ENCODE data around the gene CD84.
"Not testable (repeated sequence)": the region's sequence is repeated elsewhere in the genome, so short reads cannot be mapped to it uniquely, and the experiment has no call there.

Gene CD84

GRCh38 chr1:160540859-160541233 is 38.5 kb downstream of the CD84 start:
- DNase-seq, result no peak

DNA sequence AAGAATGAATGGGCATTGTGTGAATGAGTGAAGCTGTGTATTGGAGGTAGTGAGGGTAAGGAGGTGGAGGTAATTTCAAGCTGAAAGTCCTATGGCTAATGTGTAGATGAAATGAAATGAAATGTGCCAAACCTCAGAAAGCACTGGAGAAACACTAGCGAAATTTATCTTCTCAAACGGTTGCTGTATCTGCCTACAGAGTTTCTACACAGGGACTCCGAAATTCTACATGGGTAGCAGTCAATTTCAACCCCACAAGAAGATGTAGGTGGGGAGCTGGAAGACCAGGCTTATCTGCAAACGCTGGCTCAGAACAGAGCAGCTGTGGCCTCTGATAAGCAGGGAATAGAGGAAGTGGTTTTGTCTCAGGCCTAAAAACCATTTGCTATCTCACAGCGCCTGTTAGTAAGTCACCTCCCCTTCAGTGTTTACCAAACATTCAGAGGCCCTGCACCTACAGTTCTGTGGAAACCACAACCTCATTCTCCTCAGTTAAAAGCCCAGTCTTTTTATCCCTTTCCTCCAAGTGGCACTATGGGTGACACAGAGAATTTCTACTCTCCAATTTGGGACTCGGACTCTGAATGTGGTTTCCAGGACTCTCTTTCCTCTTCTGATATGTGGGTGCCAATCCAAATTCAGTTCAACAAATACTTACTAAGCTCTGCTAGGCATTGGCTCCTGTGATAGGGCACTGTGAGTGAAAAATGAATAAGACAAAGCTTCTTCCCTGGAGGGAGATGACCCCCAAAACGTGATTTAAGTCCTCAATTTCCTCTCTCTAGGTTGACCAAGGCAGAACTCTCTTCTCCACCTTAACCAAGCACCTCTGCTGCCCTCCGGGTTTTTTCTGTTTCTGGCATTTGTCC is 39.1 kb downstream of the CD84 start:
- DNase-seq, result no peak

DNA sequence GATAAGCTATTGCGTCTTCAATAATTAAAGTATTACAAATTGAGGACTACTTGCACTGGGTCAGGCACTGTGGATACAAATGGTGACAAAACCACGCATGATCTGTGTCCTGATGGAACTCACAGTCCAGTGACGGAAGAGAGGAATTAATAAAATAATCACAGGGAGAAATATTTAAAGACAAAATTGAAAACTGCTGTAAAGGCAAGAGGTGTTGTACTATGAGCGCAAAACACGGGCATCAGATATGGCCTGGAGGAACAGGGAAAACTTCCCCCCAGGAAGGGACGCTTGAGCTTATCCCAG is 39.7 kb downstream of the CD84 start:
- DNase-seq, result no peak

- DNase-seq, result no peak
Measured at GRCh38 chr1:160538985-160539651, 40.2 kb downstream of the CD84 start.

DNA sequence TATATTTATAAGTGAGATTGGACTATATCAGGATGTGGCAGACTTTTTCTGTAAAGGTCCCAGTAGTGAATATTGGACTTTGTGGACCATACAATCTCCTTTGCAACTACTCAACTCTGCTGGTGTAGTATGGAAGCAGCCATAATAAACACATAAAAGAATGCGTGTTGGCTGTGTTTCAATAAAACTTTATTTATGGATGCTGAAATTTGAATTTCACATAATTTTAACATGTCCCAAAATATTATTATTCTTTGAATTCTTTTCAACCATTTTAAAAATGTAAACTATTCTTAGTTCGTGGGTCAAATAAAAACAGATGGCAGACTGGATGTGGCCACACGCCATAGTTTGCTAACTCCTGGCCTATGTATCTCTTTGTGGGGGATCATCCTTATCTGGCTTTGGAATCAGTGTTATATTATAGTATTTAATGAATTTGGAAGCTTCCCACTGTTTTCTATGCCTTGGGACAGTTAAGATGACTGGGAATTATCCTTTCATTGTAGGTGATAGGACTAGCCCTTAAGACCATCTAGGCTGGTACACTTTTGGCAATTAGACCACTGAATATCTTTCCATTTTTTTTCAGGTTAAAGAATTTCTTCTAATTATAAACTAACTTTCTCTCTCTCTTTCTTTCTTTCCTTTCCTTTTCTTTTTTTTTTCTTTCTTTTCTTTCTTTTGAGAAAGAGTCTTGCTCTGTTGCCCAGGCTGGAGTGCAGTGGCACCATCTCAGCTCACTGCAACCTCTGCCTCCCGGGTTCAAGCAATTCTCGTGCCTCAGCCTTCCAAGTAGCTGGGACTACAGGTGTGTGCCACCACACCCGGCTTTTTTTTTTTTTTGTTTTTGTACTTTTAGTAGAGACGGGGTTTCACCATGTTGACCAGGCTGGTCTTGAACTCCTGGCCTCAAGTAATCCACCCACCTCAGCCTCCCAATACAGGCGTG is 41.3 kb downstream of the CD84 start:
- peak; percentile 15 for DNase-seq

DNA sequence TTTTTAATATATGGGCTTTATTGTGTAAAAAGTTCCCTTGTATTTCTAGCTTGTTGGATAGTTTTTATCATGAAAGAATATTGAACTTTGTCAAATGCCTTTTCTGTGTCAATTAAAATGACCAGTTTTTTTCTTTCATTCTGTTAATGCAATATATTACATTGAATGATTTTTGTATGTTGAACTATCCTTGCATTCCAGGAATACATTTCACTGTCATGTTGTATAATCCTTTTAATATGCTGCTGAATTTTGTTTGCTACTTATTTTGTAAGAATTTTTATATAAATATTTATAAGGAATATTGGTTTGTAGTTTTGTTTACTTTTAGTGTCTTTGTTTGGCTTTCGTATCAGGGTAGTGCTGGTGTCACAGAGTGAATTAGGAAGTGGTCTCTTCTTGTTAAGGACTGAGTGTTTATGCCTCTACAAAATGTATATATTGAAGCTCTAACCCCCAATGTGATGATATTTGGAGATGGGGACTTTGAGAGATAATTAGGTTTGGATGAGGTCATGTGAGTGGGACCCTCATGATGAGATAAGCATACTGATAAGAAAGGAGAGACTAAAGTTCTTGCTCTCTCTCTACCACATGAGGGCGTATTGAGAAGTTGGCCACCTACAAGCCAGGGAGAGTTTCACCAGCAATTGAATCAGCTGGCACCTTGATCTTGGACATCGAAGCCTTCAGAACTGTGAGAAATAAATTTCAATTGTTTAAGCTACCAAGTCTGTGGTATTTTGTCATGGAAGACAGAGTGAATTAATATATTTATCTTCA is 44.3 kb downstream of the CD84 start:
- DNase-seq, result no peak

DNA sequence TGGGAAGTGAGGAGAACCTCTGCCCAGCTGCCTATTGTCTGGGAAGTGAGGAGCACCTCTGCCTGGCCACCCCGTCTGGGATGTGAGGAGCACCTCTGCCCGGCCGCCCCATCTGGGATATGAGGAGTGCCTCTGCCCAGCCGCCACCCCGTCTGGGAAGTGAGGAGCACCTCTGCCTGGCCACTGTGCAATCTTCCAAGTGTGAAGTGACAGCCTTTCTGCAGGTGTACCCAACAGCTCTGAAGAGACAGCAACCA is 46.8 kb downstream of the CD84 start:
- not testable (repeated sequence) for DNase-seq

- not testable (repeated sequence) for DNase-seq
Measured at GRCh38 chr1:160531809-160532556, 47.3 kb downstream of the CD84 start.

DNA sequence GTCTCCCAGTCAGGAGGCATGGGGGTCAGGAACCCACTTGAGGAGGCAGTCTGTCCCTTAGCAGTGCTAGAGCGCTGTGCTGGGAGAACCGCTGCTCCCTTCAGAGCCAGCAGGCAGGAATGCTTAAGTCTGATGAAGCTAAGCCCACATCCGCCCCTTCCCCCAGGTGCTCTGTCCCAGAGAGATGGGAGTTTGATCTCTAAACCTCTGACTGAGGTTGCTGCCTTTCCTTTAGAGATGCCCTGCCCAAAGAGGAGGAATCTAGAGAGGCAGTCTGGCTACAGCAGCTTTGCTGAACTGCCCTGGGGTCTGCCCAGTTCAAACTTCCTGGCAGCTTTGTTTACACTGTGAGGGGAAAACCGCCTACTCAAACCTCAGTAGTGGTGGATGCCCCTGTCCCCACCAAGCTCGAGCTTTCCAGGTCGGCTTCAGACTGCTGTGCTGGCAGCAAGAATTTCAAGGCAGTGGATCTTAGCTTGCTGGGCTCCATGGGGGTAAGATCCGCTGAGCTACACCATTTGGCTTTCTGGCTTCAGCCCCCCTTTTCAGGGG is 49.8 kb downstream of the CD84 start:
- DNase-seq, result not testable (repeated sequence)

- DNase-seq, result not testable (repeated sequence)
Measured at GRCh38 chr1:160523789-160524188, 55.5 kb downstream of the CD84 start.

GRCh38 chr1:160522622-160523345 is 56.5 kb downstream of the CD84 start, which contains the start of gene SLAMF6:
TSS of gene SLAMF6 (minus strand) at chr1:160523255. CDS start at chr1:160523192, 63 bp downstream.
- no peak for DNase-seq

DNA sequence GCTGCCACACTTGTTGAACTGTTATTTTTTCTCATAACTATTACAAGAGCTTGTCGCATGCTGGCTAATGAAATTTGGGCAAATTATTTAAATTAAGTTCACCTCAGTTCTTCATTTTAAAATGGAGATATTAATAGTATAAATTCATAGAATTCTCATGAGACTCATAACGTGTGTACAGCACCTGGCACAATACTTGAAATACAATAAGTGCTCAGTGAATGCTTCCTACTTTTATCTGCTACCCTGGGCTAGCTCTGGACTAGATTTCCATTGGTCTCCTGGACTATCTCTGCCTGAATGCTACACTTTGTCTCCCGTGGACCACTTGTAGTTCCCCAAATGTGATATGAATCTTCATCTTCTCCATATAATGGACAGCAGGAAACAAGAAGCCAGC is 57.2 kb downstream of the CD84 start:
- no peak for DNase-seq

- DNase-seq, result no peak
Measured at GRCh38 chr1:160521554-160521953, 57.7 kb downstream of the CD84 start.

- DNase-seq, result no peak
Measured at GRCh38 chr1:160520999-160521398, 58.3 kb downstream of the CD84 start.

DNA sequence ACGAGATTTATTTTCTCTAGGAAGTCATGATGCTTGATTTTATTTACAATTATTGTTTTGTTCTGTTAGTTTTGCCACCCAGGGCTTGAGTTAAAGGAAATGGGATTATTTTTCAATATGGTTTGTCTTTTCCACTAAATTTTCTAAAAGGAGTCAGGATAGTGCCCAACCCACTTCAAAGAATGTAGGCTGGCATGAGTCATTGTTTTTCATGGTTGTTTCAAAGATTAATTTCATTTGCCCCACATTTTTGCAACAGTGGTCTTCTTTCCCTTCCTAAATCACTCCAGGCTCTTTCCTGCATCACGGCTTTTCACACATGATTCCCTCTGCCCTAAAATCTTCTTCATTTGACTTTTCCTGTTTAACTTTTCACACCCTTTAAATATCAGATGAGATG is 58.7 kb downstream of the CD84 start:
- no peak for DNase-seq

DNA sequence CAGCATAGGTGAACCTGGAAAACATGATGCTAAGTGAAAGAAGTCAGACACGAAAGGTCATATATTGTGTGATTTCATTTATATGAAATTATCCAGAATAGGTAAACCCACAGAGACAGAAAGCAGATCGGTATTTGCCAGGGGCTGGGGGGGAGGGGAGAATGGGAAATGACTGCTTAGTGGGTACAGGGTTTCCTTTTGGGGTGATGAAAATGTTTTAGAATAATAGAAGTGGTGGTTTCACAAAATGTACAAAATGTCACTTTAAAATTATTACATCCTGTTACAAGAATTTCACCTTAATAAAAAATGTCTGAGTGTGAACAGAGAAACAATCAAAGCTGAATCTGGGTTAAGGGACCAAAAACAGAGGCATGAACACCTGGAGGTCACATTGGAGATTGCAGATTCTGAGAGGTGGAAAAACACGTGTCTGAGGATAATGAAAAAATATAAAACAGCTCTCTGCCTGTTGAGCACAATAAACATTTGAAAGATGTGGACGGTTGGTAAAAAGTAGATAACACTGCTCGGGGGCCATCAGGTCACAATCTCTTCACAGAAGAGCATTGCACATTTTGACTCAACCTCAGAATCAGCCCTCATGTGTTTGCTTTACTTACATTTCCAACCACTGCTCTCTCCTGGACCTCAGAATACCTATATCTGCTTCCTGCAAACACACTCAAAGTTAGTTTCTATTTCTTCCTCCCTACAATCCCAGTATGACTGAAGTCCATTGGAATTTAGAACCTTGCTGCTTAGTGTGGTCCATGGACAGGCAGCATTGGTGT is 59.5 kb downstream of the CD84 start:
- no peak for DNase-seq

GRCh38 chr1:160517519-160517918 is 61.8 kb downstream of the CD84 start:
- DNase-seq, result not testable (repeated sequence)

- DNase-seq, result not testable (repeated sequence)
Measured at GRCh38 chr1:160515908-160516307, 63.4 kb downstream of the CD84 start.

- DNase-seq, result no peak
Measured at GRCh38 chr1:160504651-160505050, 74.6 kb downstream of the CD84 start.

GRCh38 chr1:160503087-160503486 is 76.2 kb downstream of the CD84 start:
- no peak for DNase-seq
